Measurements from ENCODE around the gene DEK.
"Not testable (repeated sequence)": the region's sequence is repeated elsewhere in the genome, so short reads cannot be mapped to it uniquely, and the experiment has no call there.

DEK gene

GRCh38 chr6:18237167-18237566, 27.2 kb downstream of the DEK start:
- no peak for DNase-seq

- DNase-seq, result no peak
Measured at GRCh38 chr6:18235524-18235923, 28.8 kb downstream of the DEK start.

DNA sequence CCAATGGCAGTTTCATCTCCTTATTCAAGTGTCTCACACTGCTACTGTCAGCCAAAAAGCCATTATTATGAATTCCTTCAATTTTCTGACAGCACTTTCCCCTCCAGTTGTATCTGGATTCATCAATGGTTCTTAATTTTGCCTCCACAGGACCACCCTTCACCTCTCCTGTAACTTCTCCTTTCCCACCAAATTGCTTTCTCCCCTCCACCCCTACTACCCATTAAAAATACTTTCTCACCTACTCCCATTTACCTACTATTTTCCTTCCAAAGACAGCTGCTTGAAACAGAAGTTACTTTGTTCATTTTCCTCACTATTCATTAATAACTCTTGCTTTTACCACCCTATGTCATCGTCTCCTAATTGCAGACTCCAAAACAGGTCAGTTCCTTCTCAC, 29.8 kb downstream of the DEK start:
- no peak for DNase-seq

DNA sequence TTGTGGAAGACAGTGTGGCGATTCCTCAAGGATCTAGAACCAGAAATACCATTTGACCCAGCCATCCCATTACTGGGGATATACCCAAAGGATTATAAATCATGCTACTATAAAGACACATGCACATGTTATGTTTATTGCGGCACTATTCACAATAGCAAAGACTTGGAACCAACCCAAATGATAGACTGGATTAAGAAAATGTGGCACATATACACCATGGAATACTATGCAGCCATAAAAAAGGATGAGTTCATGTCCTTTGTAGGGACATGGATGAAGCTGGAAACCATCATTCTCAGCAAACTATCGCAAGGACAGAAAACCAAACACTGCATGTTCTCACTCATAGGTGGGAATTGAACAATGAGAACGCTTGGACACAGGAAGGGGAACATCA, 30.6 kb downstream of the DEK start:
- DNase-seq, result not testable (repeated sequence)

GRCh38 chr6:18231856-18232255, 32.5 kb downstream of the DEK start:
- DNase-seq, result not testable (repeated sequence)

GRCh38 chr6:18228590-18228989, 35.7 kb downstream of the DEK start:
- DNase-seq, result not testable (repeated sequence)

DNA sequence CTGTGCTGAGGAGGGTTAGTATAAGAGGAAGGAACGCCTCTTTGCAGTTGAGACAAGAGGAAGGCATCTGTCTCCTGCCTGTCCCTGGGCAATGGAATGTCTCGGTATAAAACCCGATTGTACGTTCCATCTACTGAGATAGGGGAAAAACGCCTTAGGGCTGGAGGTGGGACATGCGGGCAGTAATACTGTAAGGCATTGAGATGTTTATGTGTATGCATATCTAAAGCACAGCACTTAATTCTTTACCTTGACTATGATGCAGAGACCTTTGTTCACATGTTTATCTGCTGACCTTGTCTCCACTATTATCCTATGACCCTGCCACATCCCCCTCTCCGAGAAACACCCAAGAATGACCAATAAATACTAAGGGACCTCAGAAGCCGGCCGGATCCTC, 37.2 kb downstream of the DEK start:
- not testable (repeated sequence) for DNase-seq

GRCh38 chr6:18226451-18227105, 37.8 kb downstream of the DEK start:
- not testable (repeated sequence) for DNase-seq

DNA sequence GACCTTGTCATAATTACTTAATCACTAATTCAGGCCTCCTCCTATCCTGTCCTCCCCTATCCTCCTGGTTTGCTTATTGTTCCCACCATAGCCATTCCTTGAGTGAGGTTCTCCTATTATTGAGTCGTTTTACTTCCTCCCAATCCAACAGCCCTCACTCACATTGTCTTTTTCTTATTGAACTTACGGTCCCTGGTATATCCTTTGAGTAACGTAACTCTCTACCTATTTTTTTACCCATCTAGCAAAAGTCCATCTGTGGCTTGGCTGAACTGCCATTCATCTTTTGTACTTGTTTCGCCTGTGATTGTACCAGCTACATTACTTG, 43.1 kb downstream of the DEK start:
- no peak for DNase-seq

- DNase-seq, result no peak
Measured at GRCh38 chr6:18219591-18219990, 44.7 kb downstream of the DEK start.

GRCh38 chr6:18218233-18218632, 46.1 kb downstream of the DEK start:
- no peak for DNase-seq

DNA sequence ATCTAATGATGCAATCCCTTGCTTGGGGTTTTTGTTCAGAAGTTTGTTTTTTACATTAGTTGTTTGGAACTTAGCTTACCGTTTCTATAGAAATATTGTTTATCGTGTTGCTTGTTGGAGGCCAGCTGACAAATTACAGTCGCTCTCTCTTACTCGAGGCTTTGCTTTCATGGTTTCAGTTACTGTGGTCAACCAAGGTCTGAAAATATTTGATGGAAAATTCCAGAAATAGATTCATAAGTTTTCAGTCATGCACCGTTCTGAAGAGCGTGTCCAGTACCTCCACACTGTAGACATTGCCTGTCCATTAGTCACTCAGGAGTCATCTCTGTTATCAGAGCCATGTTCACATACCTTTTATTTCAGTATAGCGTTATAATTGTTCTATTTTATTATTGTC, 47.9 kb downstream of the DEK start:
- no peak for DNase-seq

- peak; percentile 60 to 66 for DNase-seq
Measured at GRCh38 chr6:18215436-18215835, 48.9 kb downstream of the DEK start.

DNA sequence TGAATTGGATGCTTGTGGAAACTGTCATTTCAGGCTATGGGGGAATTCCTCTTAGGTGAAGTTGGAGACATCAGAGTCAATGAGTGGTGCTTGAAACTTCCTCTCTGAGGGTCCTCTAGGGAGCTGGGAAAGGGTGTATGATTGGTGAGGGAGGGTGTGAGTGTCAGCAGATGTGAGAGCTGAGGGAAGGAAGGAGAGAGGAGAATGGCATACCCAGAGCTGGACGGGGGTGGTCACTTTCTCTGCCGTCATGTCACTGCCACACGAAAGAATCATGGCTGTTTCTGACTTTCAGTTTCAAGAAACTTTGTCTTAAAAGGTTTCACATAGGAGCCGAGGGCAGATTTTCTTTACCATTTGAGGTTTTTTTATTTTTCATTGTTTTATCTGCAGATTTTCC, 50.3 kb downstream of the DEK start:
- no peak for DNase-seq

DNA sequence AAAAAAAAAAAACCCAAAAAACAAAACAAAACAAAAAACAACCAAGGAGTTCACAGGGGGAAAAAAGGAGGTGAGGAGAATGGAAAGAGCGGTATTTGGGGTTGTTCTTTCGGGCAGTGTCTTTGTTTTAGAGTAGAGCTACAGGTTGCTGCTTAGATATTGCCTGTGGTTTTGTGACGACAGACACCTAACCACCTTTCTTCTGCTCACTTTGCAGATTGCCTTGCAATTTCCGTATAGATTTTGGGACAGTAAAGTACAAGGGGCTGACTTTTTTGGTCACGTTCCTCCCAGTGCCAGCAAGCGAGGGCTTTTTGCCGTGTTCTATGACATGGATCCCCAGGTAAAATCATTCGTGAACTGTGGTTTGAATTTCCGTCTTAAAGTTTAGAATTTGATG, 50.9 kb downstream of the DEK start:
- no peak for DNase-seq

DNA sequence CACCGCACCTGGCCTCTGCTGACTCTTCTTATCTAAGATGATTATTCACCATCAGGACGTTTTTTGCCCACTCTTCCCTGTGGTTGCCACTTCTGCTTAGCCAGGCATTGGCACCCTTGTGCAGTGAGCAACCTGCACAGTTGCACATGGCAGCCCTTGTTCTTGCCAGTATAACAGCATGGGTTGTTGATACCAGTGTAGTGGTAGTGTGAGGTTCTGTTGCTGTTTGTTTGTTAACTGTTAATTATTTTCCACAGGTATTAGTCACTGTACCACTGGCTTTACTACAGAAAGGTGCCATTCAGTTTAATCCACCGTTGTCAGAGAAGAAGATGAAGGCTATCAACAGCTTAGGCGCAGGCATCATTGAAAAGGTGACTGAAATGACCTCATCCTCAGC, 52.1 kb downstream of the DEK start:
- DNase-seq, result no peak

DNA sequence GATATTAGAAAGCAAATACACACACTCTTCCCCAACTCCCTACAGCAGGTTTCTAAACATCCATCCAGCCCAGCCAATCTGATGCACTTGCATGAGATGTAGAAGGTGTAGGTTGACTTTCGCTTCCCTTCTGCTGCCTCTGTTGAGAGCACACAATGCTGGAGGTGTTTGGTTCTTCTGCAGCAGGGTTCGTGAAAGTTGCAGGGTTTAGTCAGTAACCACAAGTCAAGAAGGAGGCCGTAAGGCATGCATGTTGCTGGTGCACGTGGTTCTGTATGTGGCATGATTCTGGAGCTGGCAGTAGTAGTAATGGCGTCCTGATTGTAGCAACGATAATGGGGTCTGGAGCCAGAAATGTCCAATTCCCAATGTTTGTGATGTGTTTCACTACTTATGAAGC, 53.0 kb downstream of the DEK start:
- no peak for DNase-seq

GRCh38 chr6:18210707-18211106, 53.6 kb downstream of the DEK start:
- no peak for DNase-seq

GRCh38 chr6:18209539-18210197, 54.7 kb downstream of the DEK start:
- no peak for DNase-seq

- DNase-seq, result not testable (repeated sequence)
Measured at GRCh38 chr6:18208778-18209177, 55.6 kb downstream of the DEK start.

DNA sequence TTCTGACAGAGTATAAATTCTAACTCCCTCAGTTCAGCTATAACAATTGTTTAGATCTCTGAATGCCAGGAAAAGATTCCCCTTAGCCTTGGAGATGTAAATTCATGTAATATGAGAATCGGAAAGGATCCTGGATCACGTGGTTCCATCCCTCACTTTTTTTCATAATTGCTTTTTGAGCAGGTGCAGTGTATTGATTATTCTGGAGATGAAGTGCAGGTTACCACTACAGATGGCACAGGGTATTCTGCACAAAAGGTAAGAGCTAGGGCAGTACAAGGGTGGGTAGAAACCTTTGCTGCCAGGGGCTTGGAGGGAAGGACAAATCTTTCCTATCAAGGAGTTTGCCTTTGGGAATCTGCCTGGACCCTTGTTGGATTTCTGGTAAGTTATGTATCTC, 56.4 kb downstream of the DEK start:
- no peak for DNase-seq

DNA sequence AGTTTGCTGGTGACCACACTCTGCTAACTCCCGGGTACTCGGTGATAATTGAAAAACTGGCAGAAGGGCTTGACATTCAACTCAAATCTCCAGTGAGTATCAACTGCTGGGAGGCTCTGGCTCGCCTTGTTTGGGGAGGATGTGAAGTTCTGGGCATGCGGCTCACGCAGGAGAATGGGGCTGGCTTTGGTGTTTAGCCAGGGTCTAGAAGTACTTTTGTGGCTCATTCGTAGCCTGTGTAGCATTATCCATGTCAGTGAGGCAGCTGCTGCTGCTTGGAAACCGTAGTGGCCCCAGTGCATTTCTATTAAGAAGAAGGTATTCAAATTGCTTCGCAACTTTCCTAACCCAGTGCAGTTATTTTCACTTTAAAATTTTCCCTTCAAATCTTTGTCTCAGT, 56.9 kb downstream of the DEK start:
- no peak for DNase-seq

GRCh38 chr6:18206591-18206990, 57.7 kb downstream of the DEK start:
- DNase-seq, result no peak

DNA sequence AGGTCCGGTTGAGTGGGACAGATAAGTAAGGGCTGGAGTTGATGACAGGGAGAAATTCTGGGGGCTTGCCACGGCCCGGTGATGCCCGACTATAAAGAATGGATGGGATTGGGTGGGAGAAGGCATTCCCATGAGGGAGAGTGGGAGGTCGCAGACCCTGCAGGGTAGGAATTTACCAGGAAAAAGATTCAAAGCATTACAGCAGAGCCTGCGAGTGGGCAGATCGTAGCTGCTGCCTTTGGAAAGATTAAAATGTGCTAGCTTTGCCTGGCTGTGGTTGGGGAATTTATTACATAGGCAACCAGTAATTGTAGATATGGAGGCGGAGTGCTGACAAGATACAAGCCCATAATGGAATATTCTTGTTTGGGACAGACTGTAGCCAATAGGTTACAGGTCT, 59.6 kb downstream of the DEK start:
- DNase-seq, result no peak

GRCh38 chr6:18203786-18204185, 60.5 kb downstream of the DEK start:
- DNase-seq, result no peak

All from Kasumi-1 (cell line).